GM06990 (cell line): ENCODE results near the gene MIS18BP1.

ENCODE experiments used
- DNase-seq: peaks from one replicate; pipeline ENCODE4 v3.0.0-alpha.2; 2011; ENCODE audit not compliant: insufficient read length; ENCODE audit errors: extremely low read depth
- H3K27me3 ChIP-seq: replicated peaks from 2 replicates; pipeline ENCODE4 v1.6.0; 2011; ENCODE audit warnings: low read length; ENCODE audit not compliant: control insufficient read depth, insufficient read depth
- H3K36me3 ChIP-seq: 2 replicates; pipeline ENCODE4 v1.5.1; 2011; ENCODE audit warnings: low read length; ENCODE audit not compliant: control insufficient read depth, insufficient read depth
- H3K4me3 ChIP-seq: replicated peaks from 2 replicates; pipeline ENCODE4 v1.5.1; 2011; ENCODE audit warnings: low read depth, mild to moderate bottlenecking, control low read depth, low read length
- TF ChIP-seq, protein P1 (sequence below): IDR thresholded peaks from 2 replicates; pipeline ENCODE4 v1.5.1; 2011; ENCODE audit warnings: low read length, control low read depth, mild to moderate bottlenecking, inconsistent platforms; ENCODE audit not compliant: insufficient read depth, poor library complexity, severe bottlenecking

MIS18BP1 gene

DNA sequence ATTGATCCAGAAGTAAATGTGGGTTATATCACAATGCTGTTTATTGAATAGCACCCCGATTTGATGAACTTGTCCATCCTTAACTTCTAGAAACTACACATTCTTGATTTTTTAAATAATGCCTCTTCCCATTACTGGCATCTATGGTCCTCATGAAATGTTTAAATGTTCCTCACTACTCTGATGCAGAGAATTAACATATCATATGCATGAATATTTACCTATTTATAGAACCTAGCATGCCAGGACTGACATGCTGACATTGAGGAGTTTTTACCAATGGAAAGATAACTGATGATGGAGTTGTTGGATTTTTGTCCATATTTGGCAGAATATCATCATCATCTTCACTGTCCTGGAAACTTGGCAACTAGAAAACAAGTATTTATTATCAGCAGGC lies 42.8 kb downstream of the MIS18BP1 start:
- no peaks in the 10 kb centered on the region for H3K27me3 ChIP-seq
- peaks cover 9% of the 10 kb centered on the region for H3K36me3 ChIP-seq
- H3K4me3 ChIP-seq, result no peak overlapping the region
- TF ChIP-seq, protein P1, sequence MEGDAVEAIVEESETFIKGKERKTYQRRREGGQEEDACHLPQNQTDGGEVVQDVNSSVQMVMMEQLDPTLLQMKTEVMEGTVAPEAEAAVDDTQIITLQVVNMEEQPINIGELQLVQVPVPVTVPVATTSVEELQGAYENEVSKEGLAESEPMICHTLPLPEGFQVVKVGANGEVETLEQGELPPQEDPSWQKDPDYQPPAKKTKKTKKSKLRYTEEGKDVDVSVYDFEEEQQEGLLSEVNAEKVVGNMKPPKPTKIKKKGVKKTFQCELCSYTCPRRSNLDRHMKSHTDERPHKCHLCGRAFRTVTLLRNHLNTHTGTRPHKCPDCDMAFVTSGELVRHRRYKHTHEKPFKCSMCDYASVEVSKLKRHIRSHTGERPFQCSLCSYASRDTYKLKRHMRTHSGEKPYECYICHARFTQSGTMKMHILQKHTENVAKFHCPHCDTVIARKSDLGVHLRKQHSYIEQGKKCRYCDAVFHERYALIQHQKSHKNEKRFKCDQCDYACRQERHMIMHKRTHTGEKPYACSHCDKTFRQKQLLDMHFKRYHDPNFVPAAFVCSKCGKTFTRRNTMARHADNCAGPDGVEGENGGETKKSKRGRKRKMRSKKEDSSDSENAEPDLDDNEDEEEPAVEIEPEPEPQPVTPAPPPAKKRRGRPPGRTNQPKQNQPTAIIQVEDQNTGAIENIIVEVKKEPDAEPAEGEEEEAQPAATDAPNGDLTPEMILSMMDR, result no peak
- no peak for DNase-seq

DNA sequence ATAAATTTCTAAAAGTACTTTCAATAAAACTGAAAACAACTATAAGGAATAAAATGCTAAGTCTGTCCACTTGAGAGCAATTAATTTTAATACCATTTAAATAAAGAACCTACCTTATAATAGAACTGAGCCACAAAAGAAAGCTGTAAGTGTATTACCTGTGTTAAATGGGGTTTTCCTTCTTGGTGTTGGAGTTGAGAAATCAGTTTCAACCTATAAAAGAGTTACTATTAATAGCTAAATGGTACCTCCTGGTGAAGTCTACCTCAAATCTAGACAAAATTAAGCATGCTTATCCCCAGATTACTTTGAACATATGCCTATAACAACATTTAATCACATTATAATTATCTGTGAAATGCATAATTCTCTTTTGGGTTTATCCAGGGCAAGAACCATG lies 48.8 kb downstream of the MIS18BP1 start:
- Histone ChIP-seq H3K4me3 (no peak overlapping the region), H3K36me3 (no peaks in the 10 kb centered on the region; the same call in none of the 2 replicates)
- TF ChIP-seq, protein P1, result no peak

DNA sequence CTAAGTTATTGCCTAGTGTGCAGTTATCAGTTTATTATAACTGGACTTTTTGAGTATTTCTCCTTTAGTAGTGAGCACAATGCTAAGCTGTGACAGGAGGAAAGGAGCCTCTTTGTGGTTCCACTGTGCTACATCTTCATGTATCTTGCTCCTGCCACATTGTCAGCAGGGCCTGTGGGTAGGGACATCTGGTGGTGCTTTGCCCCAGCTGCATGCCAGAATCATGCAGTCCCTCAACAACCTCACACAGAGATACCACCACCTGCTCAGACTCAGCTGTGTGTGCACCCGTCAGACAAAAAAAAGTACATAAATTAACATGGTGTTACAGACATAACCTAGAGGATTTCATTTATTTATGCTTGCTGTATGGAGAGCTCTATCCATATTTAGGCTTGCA lies 51.1 kb downstream of the MIS18BP1 start:
- Histone ChIP-seq H3K36me3 (no peaks in the 10 kb centered on the region; the same call in none of the 2 replicates), H3K27me3 (no peaks in the 10 kb centered on the region), H3K4me3 (no peak overlapping the region)
- DNase-seq, result peak; percentile 9
- TF ChIP-seq, protein P1, result peak; percentile 62

More for the DNA sequence above, 48.8 kb downstream of the MIS18BP1 start:
- no peak for DNase-seq
- no peaks in the 10 kb centered on the region for H3K27me3 ChIP-seq

DNA sequence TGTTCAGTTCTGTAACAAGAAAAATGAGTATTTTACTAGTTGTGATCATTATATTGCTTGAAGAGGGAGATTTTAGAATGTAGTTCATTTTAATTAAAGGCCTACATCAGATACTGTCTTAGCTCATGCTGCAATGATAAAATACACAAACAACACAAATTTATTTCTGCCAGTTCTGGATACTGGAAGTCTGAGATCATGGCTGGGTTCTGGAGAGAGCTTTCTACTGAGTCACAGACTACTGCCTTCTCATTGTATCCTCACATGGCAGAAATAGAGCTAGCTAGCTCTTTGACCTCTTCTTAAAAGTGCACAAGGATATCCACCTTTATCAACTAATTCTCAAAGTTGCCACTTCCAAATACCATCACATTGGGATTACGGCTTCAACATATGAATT lies 53.8 kb downstream of the MIS18BP1 start:
- TF ChIP-seq, protein P1, result no peak
- Histone ChIP-seq H3K36me3 (no peaks in the 10 kb centered on the region; the same call in none of the 2 replicates), H3K4me3 (no peak overlapping the region), H3K27me3 (no peaks in the 10 kb centered on the region)
- DNase-seq, result no peak

DNA sequence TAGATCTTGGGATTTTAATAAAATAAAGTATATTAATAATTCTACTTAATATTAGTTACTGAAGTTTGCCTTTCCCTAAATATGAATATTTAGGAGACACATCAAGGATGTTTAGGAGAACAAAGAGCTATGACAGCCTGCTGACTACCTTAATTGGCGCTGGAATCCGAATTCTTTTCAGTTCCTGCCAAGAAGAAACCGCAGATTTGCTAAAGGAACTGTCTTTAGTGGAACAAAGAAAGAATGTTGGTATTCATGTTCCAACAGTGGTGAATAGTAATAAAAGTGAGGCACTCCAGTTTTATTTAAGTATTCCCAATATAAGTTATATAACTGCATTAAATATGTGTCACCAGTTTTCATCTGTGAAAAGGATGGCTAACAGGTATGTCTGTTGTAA lies 54.5 kb downstream of the MIS18BP1 start:
- Histone ChIP-seq H3K4me3 (no peak overlapping the region), H3K27me3 (no peaks in the 10 kb centered on the region), H3K36me3 (no peaks in the 10 kb centered on the region; the same call in none of the 2 replicates)
- TF ChIP-seq, protein P1, result no peak
- DNase-seq, result no peak

DNA sequence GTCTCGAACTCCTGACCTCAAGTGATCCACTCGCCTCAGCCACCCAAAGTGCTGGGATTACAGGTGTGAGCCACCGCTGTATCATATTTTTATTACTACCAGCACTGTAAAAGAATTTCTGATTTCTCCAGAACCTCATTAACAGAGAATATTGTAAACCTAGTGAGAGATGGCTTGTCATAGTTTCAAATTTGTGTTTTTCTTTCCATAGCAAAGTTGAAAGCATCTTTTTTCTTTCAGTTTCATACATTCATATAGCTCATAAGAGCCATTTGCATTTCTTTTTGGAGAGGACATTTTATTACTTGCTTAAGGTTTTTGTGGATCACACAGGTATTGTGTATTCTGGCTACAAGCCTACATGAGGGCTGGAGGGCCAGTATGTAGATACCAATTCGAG lies 58.0 kb downstream of the MIS18BP1 start:
- DNase-seq, result no peak
- H3K4me3 ChIP-seq, result no peak overlapping the region
- no peaks in the 10 kb centered on the region for H3K36me3 ChIP-seq
- TF ChIP-seq, protein P1, result no peak
- no peaks in the 10 kb centered on the region for H3K27me3 ChIP-seq
